Measurements from ENCODE around the gene FGF5. TPM values are rescaled to one million over a fixed set of nuclear protein-coding genes. Genes with fewer than 3 reads are reported as not detected.

The FGF5 gene
- total RNA-seq, 1 experiment from 2014 or later, result not detected

DNA sequence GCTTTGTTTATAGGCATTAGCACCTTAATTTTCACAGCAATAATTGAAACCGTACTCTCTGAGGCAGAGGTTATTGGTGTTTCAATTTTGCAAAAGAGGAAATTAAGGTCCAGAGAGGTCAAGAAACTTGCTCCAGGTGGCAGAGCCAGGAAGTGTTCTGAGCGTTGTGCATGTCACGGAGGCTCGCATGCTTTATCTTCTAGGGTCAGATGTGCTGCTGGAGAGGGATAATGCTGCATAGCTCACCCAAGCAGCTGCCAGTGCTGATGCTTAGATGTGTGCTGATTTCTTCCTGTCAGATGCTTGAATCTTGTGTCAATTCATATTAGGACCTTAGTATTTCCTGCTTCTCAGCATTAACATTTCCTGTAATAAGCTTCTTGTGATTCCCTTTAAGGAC is 13.0 kb upstream of the FGF5 start:
- no peak overlapping the region for H3K9ac ChIP-seq (ENCODE audit: low read length)
- intact Hi-C loops (cut with micrococcal nuclease), result no loop called here
- BruUV-seq (replicated peaks), result no TSS peak
- TF ChIP-seq EZH2 (IDR thresholded peaks at IDR 0.05) (no peak), ELF1 (IDR thresholded peaks at IDR 0.05; ENCODE audit: borderline replicate concordance, low read depth) (no peak), POLR2AphosphoS5 (IDR thresholded peaks at IDR 0.05; ENCODE audit: low read depth, low read length) (no peak), EZH2phosphoT487 (IDR thresholded peaks at IDR 0.05; ENCODE audit: borderline replicate concordance) (no peak), SIN3A (IDR thresholded peaks at IDR 0.05; ENCODE audit: low read depth) (no peak), ATF3 (IDR thresholded peaks at IDR 0.05) (no peak), SP1 (IDR thresholded peaks at IDR 0.05; ENCODE audit: low read depth) (no peak), SRF (IDR thresholded peaks at IDR 0.05; ENCODE audit: low read depth) (no peak), POLR2A (IDR thresholded peaks at IDR 0.05; ENCODE audit: borderline replicate concordance, extremely low read depth, insufficient read depth, insufficient read length) (no peak)
- POLR2A ChIA-PET, result no interaction called here
- CTCF ChIA-PET, result no interaction called here
- DNase-seq (ENCODE audit: low read depth, low spot score), result no peak
- H3K27me3 ChIP-seq (ENCODE audit: insufficient read depth, low read length), result peaks cover 41% of the 10 kb centered on the region
- H3K36me3 ChIP-seq (ENCODE audit: control insufficient read depth in 1 of 2, insufficient read depth in 2 of 2, low read length in 2 of 2), result no peaks in the 10 kb centered on the region
- ATAC-seq, result no peak
- H3K79me2 ChIP-seq (ENCODE audit: insufficient read depth, low read length), result no peaks in the 10 kb centered on the region
- no peak overlapping the region for H3K4me3 ChIP-seq (replicated peaks in 1 of 2; ENCODE audit: low read depth in 1 of 2, low read length in 2 of 2)
- no peaks in the 10 kb centered on the region for H3K4me1 ChIP-seq (ENCODE audit: control insufficient read depth in 1 of 2, insufficient read depth in 2 of 2, low read length in 2 of 2)
- H2AFZ ChIP-seq (ENCODE audit: low read depth, low read length, poor library complexity, severe bottlenecking), result no peak overlapping the region
- no peaks in the 10 kb centered on the region for H3K9me3 ChIP-seq (ENCODE audit: control insufficient read depth in 1 of 2, insufficient read depth in 1 of 2, low read depth in 1 of 2, low read length in 2 of 2)
- H3K4me2 ChIP-seq (ENCODE audit: low read length), result no peak overlapping the region
- H3K27ac ChIP-seq (ENCODE audit: low read depth, low read length), result no peak overlapping the region
- no peaks in the 10 kb centered on the region for H3K9me2 ChIP-seq (ENCODE audit: insufficient read depth)
- RAD21 ChIA-PET (ENCODE audit: low non-redundant PET in 1 of 2, low total read pairs in 2 of 2, uncharacterized antibody in 2 of 2, unreplicated experiment in 2 of 2), result no interaction called here
- no peaks in the 10 kb centered on the region for H4K20me1 ChIP-seq (ENCODE audit: insufficient read depth)

GRCh38 chr4:80254114-80254513 is 12.3 kb upstream of the FGF5 start:
- POLR2A ChIA-PET, result no interaction called here
- intact Hi-C loops (cut with micrococcal nuclease), result no loop called here
- no TSS peak for BruUV-seq (replicated peaks)
- no peak overlapping the region for H3K9ac ChIP-seq (ENCODE audit: low read length)
- H3K4me3 ChIP-seq (replicated peaks in 1 of 2; ENCODE audit: low read depth in 1 of 2, low read length in 2 of 2), result no peak overlapping the region
- H3K9me2 ChIP-seq (ENCODE audit: insufficient read depth), result no peaks in the 10 kb centered on the region
- no peak overlapping the region for H3K4me2 ChIP-seq (ENCODE audit: low read length)
- no peak overlapping the region for H2AFZ ChIP-seq (ENCODE audit: low read depth, low read length, poor library complexity, severe bottlenecking)
- no peak for DNase-seq (ENCODE audit: low read depth, low spot score)
- RAD21 ChIA-PET (ENCODE audit: low non-redundant PET in 1 of 2, low total read pairs in 2 of 2, uncharacterized antibody in 2 of 2, unreplicated experiment in 2 of 2), result no interaction called here
- H4K20me1 ChIP-seq (ENCODE audit: insufficient read depth), result no peaks in the 10 kb centered on the region
- H3K79me2 ChIP-seq (ENCODE audit: insufficient read depth, low read length), result no peaks in the 10 kb centered on the region
- H3K27ac ChIP-seq (ENCODE audit: low read depth, low read length), result no peak overlapping the region
- no peak for ATAC-seq
- no peaks in the 10 kb centered on the region for H3K36me3 ChIP-seq (ENCODE audit: control insufficient read depth in 1 of 2, insufficient read depth in 2 of 2, low read length in 2 of 2)
- H3K27me3 ChIP-seq (ENCODE audit: insufficient read depth, low read length), result peaks cover 43% of the 10 kb centered on the region
- H3K4me1 ChIP-seq (ENCODE audit: control insufficient read depth in 1 of 2, insufficient read depth in 2 of 2, low read length in 2 of 2), result no peaks in the 10 kb centered on the region
- no peaks in the 10 kb centered on the region for H3K9me3 ChIP-seq (ENCODE audit: control insufficient read depth in 1 of 2, insufficient read depth in 1 of 2, low read depth in 1 of 2, low read length in 2 of 2)
- CTCF ChIA-PET, result no interaction called here
- TF ChIP-seq ZNF274 (IDR thresholded peaks at IDR 0.05; ENCODE audit: low read depth, low read length) (no peak), CEBPB (IDR thresholded peaks at IDR 0.05; ENCODE audit: low read depth) (no peak), EZH2phosphoT487 (IDR thresholded peaks at IDR 0.05; ENCODE audit: borderline replicate concordance) (no peak), EGR1 (IDR thresholded peaks at IDR 0.05; ENCODE audit: low read depth) (no peak), RAD21 (IDR thresholded peaks at IDR 0.05; ENCODE audit: low read depth) (no peak), POLR2A (IDR thresholded peaks at IDR 0.05; ENCODE audit: borderline replicate concordance, extremely low read depth, insufficient read depth, insufficient read length) (no peak), JUND (IDR thresholded peaks at IDR 0.05) (no peak), ZFX (IDR thresholded peaks at IDR 0.05) (no peak), SRF (IDR thresholded peaks at IDR 0.05; ENCODE audit: low read depth) (no peak), YY1 (IDR thresholded peaks at IDR 0.05; ENCODE audit: extremely low read depth, insufficient replicate concordance, low read depth, low read length) (no peak), SP1 (IDR thresholded peaks at IDR 0.05; ENCODE audit: low read depth) (no peak), ELF1 (IDR thresholded peaks at IDR 0.05; ENCODE audit: borderline replicate concordance, low read depth) (no peak)
- TF ChIP-seq, protein P1, sequence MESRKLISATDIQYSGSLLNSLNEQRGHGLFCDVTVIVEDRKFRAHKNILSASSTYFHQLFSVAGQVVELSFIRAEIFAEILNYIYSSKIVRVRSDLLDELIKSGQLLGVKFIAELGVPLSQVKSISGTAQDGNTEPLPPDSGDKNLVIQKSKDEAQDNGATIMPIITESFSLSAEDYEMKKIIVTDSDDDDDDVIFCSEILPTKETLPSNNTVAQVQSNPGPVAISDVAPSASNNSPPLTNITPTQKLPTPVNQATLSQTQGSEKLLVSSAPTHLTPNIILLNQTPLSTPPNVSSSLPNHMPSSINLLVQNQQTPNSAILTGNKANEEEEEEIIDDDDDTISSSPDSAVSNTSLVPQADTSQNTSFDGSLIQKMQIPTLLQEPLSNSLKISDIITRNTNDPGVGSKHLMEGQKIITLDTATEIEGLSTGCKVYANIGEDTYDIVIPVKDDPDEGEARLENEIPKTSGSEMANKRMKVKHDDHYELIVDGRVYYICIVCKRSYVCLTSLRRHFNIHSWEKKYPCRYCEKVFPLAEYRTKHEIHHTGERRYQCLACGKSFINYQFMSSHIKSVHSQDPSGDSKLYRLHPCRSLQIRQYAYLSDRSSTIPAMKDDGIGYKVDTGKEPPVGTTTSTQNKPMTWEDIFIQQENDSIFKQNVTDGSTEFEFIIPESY (IDR thresholded peaks at IDR 0.05; ENCODE audit: extremely low read depth, insufficient replicate concordance, low read length), result no peak
- TF ChIP-seq, protein P2, sequence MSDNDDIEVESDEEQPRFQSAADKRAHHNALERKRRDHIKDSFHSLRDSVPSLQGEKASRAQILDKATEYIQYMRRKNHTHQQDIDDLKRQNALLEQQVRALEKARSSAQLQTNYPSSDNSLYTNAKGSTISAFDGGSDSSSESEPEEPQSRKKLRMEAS (IDR thresholded peaks at IDR 0.05), result no peak
- TF ChIP-seq, protein P3, sequence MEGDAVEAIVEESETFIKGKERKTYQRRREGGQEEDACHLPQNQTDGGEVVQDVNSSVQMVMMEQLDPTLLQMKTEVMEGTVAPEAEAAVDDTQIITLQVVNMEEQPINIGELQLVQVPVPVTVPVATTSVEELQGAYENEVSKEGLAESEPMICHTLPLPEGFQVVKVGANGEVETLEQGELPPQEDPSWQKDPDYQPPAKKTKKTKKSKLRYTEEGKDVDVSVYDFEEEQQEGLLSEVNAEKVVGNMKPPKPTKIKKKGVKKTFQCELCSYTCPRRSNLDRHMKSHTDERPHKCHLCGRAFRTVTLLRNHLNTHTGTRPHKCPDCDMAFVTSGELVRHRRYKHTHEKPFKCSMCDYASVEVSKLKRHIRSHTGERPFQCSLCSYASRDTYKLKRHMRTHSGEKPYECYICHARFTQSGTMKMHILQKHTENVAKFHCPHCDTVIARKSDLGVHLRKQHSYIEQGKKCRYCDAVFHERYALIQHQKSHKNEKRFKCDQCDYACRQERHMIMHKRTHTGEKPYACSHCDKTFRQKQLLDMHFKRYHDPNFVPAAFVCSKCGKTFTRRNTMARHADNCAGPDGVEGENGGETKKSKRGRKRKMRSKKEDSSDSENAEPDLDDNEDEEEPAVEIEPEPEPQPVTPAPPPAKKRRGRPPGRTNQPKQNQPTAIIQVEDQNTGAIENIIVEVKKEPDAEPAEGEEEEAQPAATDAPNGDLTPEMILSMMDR (IDR thresholded peaks at IDR 0.05 in 2 of 3, conservative IDR thresholded peaks at IDR 0.05 in 1 of 3; ENCODE audit: borderline replicate concordance in 1 of 3, insufficient read depth in 1 of 3, low read depth in 2 of 3, low read length in 2 of 3), result no peak
